K562 (cell line): ENCODE results near the gene SLAMF8. TPM values are rescaled to one million over a fixed set of nuclear protein-coding genes. Genes with fewer than 3 reads are reported as not detected.
A peak's percentile ranks its signal among the peaks of the same experiment; 100 is the strongest.

Experiments used
- ATAC-seq: fragments of 200-7000 bp; cut with Tn5 transposase; 3 replicates; pipeline ENCODE4 v1.9.1; 2020; ENCODE audit warnings: moderate library complexity
- BruUV-seq: library from RNA; stranded (reverse); fragments of 400-500 nt; replicated peaks from 2 replicates; lab custom pipeline; 2021; lab: Mats Ljungman, UMichigan
- CTCF ChIA-PET: fragments of 300-600 bp; formaldehyde crosslinking; extraction: SDS; loops from one replicate; lab custom pipeline; 2021; ENCODE audit warnings: low intra/inter-chr PET ratio; lab: Yijun Ruan, JAX
- POLR2A ChIA-PET: fragments of 300-600, 350-650 bp; sonication (Branson Sonifier 250); formaldehyde crosslinking; extraction: SDS; loops from one replicate; lab custom pipeline; 2021; ENCODE audit warnings: antibody characterized with exemption, inconsistent platforms; lab: Yijun Ruan, JAX
- DNase-seq, 4 experiments: peaks; one replicate each; pipeline versions ENCODE4 v3.0.0 to v3.0.0-alpha.2; 2011 to 2018; ENCODE audit warnings: low spot score in 3 of 4, mixed read lengths in 3 of 4; ENCODE audit errors: extremely low read depth in 1 of 4
- FAIRE-seq: peaks from 2 replicates; lab custom pipeline; 2011; peaks lifted over from hg19 to GRCh38; lab: Jason Lieb, UNC
- H2AFZ ChIP-seq: 2 replicates; pipeline ENCODE4 v1.6.0; 2011; ENCODE audit warnings: low read depth, low read length, control low read depth, inconsistent platforms
- H3K27ac ChIP-seq: fragments of 200-600 bp; 3 replicates; pipeline ENCODE4 v1.8.0; 2011; ENCODE audit warnings: low read depth, mild to moderate bottlenecking, control low read depth, inconsistent platforms, low read length, moderate library complexity, mixed read lengths; ENCODE audit errors: extremely low read depth
- H3K27me3 ChIP-seq, 2 experiments: fragments of 300-600 bp in 1 of 2; 2 replicates in 1 of 2; 3 replicates in 1 of 2; pipeline versions ENCODE4 v1.6.0 to v1.8.0; 2011; ENCODE audit warnings: inconsistent platforms in 2 of 2, low read length in 2 of 2, mild to moderate bottlenecking in 1 of 2, mixed read lengths in 1 of 2, moderate library complexity in 1 of 2; ENCODE audit not compliant: control insufficient read depth in 2 of 2, insufficient read depth in 2 of 2
- H3K36me3 ChIP-seq: fragments of 300-600 bp; 3 replicates; pipeline ENCODE4 v1.8.0; 2011; ENCODE audit warnings: mild to moderate bottlenecking, low read length, inconsistent platforms; ENCODE audit not compliant: control insufficient read depth, insufficient read depth
- H3K4me1 ChIP-seq, 2 experiments: fragments of 200-600 bp in 1 of 2; replicated peaks in 1 of 2; 2 replicates in 1 of 2; 3 replicates in 1 of 2; pipeline versions ENCODE4 v1.5.1 to v1.8.0; 2011; ENCODE audit warnings: inconsistent platforms in 2 of 2, low read length in 2 of 2, mild to moderate bottlenecking in 1 of 2, mixed read lengths in 1 of 2, moderate library complexity in 1 of 2; ENCODE audit not compliant: control insufficient read depth in 2 of 2, insufficient read depth in 2 of 2
- H3K4me2 ChIP-seq: 2 replicates; pipeline ENCODE4 v1.6.1; 2011; ENCODE audit warnings: low read length, control low read depth, inconsistent platforms, mixed read lengths; ENCODE audit not compliant: insufficient read depth
- H3K4me3 ChIP-seq: fragments of 200-600 bp; sonication (generic), shearing (Covaris generic); 2 replicates; pipeline ENCODE4 v1.5.1; 2016; ENCODE audit warnings: control low read depth, inconsistent platforms
- H3K79me2 ChIP-seq: fragments of 200-600 bp; 3 replicates; pipeline ENCODE4 v1.8.0; 2011; ENCODE audit warnings: low read length, inconsistent platforms; ENCODE audit not compliant: control insufficient read depth, insufficient read depth
- H3K9ac ChIP-seq, 2 experiments: 2 replicates each; pipeline versions ENCODE4 v1.6.0 to v1.6.1; 2011; ENCODE audit warnings: low read depth in 2 of 2, low read length in 2 of 2, control low read depth in 1 of 2, inconsistent platforms in 1 of 2, mild to moderate bottlenecking in 1 of 2, mixed read lengths in 1 of 2; ENCODE audit not compliant: insufficient read depth in 1 of 2
- H3K9me1 ChIP-seq: one replicate; pipeline ENCODE4 v1.6.0; 2011; ENCODE audit warnings: inconsistent platforms, mild to moderate bottlenecking, low read length, moderate library complexity; ENCODE audit not compliant: control insufficient read depth, insufficient read depth
- H3K9me3 ChIP-seq: replicated peaks from 2 replicates; pipeline ENCODE4 v1.5.1; 2011; ENCODE audit warnings: low read depth, low read length, inconsistent platforms; ENCODE audit not compliant: control insufficient read depth, insufficient read depth
- H4K20me1 ChIP-seq: replicated peaks from 2 replicates; pipeline ENCODE4 v1.6.1; 2011; ENCODE audit warnings: low read length, inconsistent platforms, mixed read lengths; ENCODE audit not compliant: control insufficient read depth, insufficient read depth
- BHLHE40 ChIP-seq: IDR thresholded peaks from 2 replicates; pipeline ENCODE4 v1.6.1; 2011; ENCODE audit warnings: low read length, improper control_type of control experiment
- CEBPB ChIP-seq: fragments of 450-650 bp; IDR thresholded peaks from 2 replicates; pipeline ENCODE4 v1.6.1; 2016; ENCODE audit warnings: missing genetic modification characterization, missing compliant biosample characterization
- DACH1 ChIP-seq: fragments of 450-650 bp; IDR thresholded peaks from 2 replicates; pipeline ENCODE4 v1.6.1; 2018; ENCODE audit not compliant: partially characterized antibody
- ESRRA ChIP-seq: fragments of 450-650 bp; IDR thresholded peaks from 2 replicates; pipeline ENCODE4 v1.6.1; 2014; ENCODE audit warnings: low read depth, mild to moderate bottlenecking, moderate library complexity, borderline replicate concordance
- FOSL1 ChIP-seq: fragments of 200-800 bp; sonication (Bioruptor generic); conservative IDR thresholded peaks from 2 replicates; pipeline ENCODE4 v1.6.1; 2016; ENCODE audit warnings: missing genetic modification characterization, missing compliant biosample characterization
- HDAC1 ChIP-seq, 2 experiments: fragments of 450-650 bp; IDR thresholded peaks; 2 replicates each; pipeline ENCODE4 v1.6.1; 2016 to 2017; ENCODE audit warnings: inconsistent platforms in 1 of 2, mild to moderate bottlenecking in 1 of 2, moderate library complexity in 1 of 2
- HDAC8 ChIP-seq: fragments of 450-650 bp; IDR thresholded peaks from 2 replicates; pipeline ENCODE4 v1.6.1; 2016; ENCODE audit warnings: mild to moderate bottlenecking, missing genetic modification characterization, moderate library complexity, missing compliant biosample characterization
- KLF10 ChIP-seq: fragments of 250-450 bp; sonication (Bioruptor Pico); IDR thresholded peaks from 2 replicates; pipeline ENCODE4 v1.6.1; 2021; ENCODE audit warnings: matching md5 sums
- MAFG ChIP-seq: fragments of 450-650 bp; conservative IDR thresholded peaks from 2 replicates; pipeline ENCODE4 v1.6.1; 2016; ENCODE audit warnings: missing genetic modification characterization, missing compliant biosample characterization
- NBN ChIP-seq: fragments of 450-650 bp; IDR thresholded peaks from 2 replicates; pipeline ENCODE4 v1.6.1; 2016; ENCODE audit warnings: low read depth, mild to moderate bottlenecking
- PURB ChIP-seq: sonication (generic); formaldehyde crosslinking; IDR thresholded peaks from 2 replicates; pipeline ENCODE4 v1.9.0; 2021; ENCODE audit warnings: low read depth, mild to moderate bottlenecking, missing genetic modification reagents
- STAT5A ChIP-seq: IDR thresholded peaks from 2 replicates; pipeline ENCODE4 v1.6.1; 2012; ENCODE audit warnings: low read length, inconsistent platforms, borderline replicate concordance
- ZNF24 ChIP-seq: fragments of 450-650 bp; IDR thresholded peaks from 2 replicates; pipeline ENCODE4 v1.6.1; 2016
- ZNF583 ChIP-seq: fragments of 250-450 bp; sonication (Bioruptor Pico); IDR thresholded peaks from 2 replicates; pipeline ENCODE4 v1.4.0; 2020
- ZNF584 ChIP-seq: fragments of 200-800 bp; sonication (Bioruptor generic); IDR thresholded peaks from 2 replicates; pipeline ENCODE4 v1.6.1; 2016; ENCODE audit warnings: low read depth, mild to moderate bottlenecking, missing genetic modification characterization, missing compliant biosample characterization
- ZSCAN32 ChIP-seq: fragments of 450-650 bp; formaldehyde crosslinking; IDR thresholded peaks from 2 replicates; pipeline ENCODE4 v1.4.0; 2020; ENCODE audit warnings: mild to moderate bottlenecking, moderate library complexity
- WGBS: fragments of 100-300 bp; shearing (Covaris generic); methylation state at CpG from one replicate; pipeline ENCODE4 v1.1.6; 2016; ENCODE audit warnings: low coverage, mixed read lengths; ENCODE audit not compliant: insufficient coverage; ENCODE audit errors: missing lambda C conversion rate; 5-methylcytosine and 5-hydroxymethylcytosine counted together
- in situ Hi-C: fragments of 300-500 bp; cut with MboI; formaldehyde crosslinking; loops from 4 replicates; pipeline ENCODE4 v1.15.0; 2018; ENCODE audit warnings: inconsistent platforms, mixed read lengths
- intact Hi-C: fragments of 100-400 bp; cut with micrococcal nuclease; formaldehyde crosslinking; loops from 2 replicates; pipeline ENCODE4 v1.14.2; 2022
- polyA plus RNA-seq, 8 experiments: library from polyadenylated mRNA; depleted of rRNA in 4 of 8; stranded (reverse) in 5 of 8; unstranded in 3 of 8; fragments of >200 nt; fragmentation: Nextera tagmentation in 2 of 8; fragmentation: Illumina TruSeq in 1 of 8; extraction: Ambion mirVana in 2 of 8; extraction: Trizol in 1 of 8; gene quantifications; 2 replicates each; pipeline versions ENCODE4 v1.2.1 to v1.2.3, GENCODE V29; 2011 to 2014; ENCODE audit warnings: inconsistent platforms in 1 of 8, missing spikeins in 1 of 8
- total RNA-seq, 7 experiments: library from RNA; depleted of rRNA in 6 of 7; stranded (reverse); fragments of >200 nt in 6 of 7; fragmentation: Illumina TruSeq in 2 of 7; extraction: Trizol in 2 of 7; gene quantifications; 2 replicates each; pipeline versions ENCODE4 v1.2.1 to v1.2.3, GENCODE V29; 2011 to 2021; ENCODE audit warnings: low replicate concordance in 1 of 7
- TF ChIP-seq, protein P1 (sequence below): sonication (generic); formaldehyde crosslinking; IDR thresholded peaks from 2 replicates; pipeline ENCODE4 v1.5.0; 2020; ENCODE audit warnings: missing genetic modification reagents

SLAMF8 gene
- total and polyA plus RNA-seq, 9 of the 15 experiments (the other 6 are each of a cell fraction or from before 2014, with no cell fraction given) = not detected

DNA sequence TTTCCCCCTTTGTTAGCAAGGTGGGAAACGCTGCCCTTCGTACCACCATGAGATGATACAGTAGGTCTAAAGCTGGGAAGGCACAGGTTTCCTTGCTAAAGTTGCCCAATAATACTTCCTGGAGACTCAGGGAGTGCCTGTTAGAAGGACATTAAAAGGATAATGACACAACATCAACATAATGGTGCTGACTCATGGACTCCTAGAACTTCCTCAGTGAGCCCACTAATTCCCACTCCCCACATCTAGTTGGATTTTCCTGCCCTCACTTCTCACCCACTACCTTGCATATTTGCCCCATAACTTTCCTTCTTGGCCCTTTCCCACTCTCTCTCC, 55.8 kb downstream of the SLAMF8 start (continued):
- TF ChIP-seq, protein P1, sequence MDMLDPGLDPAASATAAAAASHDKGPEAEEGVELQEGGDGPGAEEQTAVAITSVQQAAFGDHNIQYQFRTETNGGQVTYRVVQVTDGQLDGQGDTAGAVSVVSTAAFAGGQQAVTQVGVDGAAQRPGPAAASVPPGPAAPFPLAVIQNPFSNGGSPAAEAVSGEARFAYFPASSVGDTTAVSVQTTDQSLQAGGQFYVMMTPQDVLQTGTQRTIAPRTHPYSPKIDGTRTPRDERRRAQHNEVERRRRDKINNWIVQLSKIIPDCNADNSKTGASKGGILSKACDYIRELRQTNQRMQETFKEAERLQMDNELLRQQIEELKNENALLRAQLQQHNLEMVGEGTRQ (CRISPR knock-in tag) = no peak
- TF ChIP-seq CEBPB (peak; percentile 73), HDAC8 (tag) (no peak), BHLHE40 (no peak), DACH1 (peak; percentile 20), MAFG (tag) (peak; percentile 51), FOSL1 (peak; percentile 56; the same call in 1 of the 2 replicates), ESRRA (no peak)

DNA sequence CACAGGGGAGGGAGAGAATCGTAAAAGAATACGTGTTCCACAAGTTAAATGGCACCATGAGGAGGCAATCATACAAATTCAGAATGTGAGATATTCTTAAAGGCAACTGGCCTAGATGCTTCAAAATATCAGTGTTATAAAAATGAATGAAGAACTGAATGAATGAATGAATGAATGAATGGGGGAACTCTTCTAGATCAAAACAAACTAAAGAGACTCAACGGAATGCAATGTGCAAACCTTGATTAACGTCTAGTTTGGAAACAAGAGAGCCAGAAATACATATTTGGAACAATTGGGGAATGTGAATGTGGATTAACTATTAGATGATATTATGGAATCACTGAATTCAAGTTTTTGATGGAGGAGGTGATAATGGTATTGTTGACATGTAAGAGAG, 56.5 kb downstream of the SLAMF8 start:
- H2AFZ ChIP-seq = no peak overlapping the region
- CTCF ChIA-PET = no interaction called here
- H3K79me2 ChIP-seq = no peaks in the 10 kb centered on the region
- no peaks in the 10 kb centered on the region for H3K36me3 ChIP-seq
- no peak for TF ChIP-seq STAT5A
- no peak for TF ChIP-seq ZNF583 (CRISPR knock-in tag)
- no peak for TF ChIP-seq ZNF584 (CRISPR knock-in tag)
- no peak for TF ChIP-seq ZSCAN32 (CRISPR knock-in tag)
- no peak for TF ChIP-seq KLF10 (CRISPR knock-in tag)
- TF ChIP-seq NBN = no peak
- no peak for TF ChIP-seq PURB (CRISPR knock-in tag)
- peak; percentile 92 for TF ChIP-seq ZNF24
- no peak for TF ChIP-seq HDAC1 (IDR thresholded peaks at IDR 0.05)
- POLR2A ChIA-PET = no interaction called here
- no TSS peak for BruUV-seq
- H3K27me3 ChIP-seq = no peaks in the 10 kb centered on the region
- no peaks in the 10 kb centered on the region for H3K9me3 ChIP-seq
- intact Hi-C loops (no loop called here), in situ Hi-C loops (no loop called here)
- no peaks in the 10 kb centered on the region for H3K9me1 ChIP-seq
- FAIRE-seq = no peak
- DNase-seq = no peak
- no peak overlapping the region for H3K27ac ChIP-seq
- H3K4me1 ChIP-seq = peaks cover 4 to 39% of the 10 kb centered on the region in 2 experiments; a peak in 4 of 5 replicates
- no peak for ATAC-seq
- no peak overlapping the region for H3K4me3 ChIP-seq
- no peak overlapping the region for H3K4me2 ChIP-seq
- H4K20me1 ChIP-seq = no peaks in the 10 kb centered on the region
- H3K9ac ChIP-seq = no peak overlapping the region
- WGBS = 23% methylated on average over 4 of the region's 4 CpGs
